Left lung (tissue), 10 donors: ENCODE measurements around the gene MMP27. TPM values are rescaled to one million over a fixed set of nuclear protein-coding genes. Genes with fewer than 3 reads are reported as not detected.

Experiments
- ATAC-seq: fragments of 200-7000 bp; cut with Tn5 transposase; one replicate; pipeline ENCODE4 v1.9.1; 2020; ENCODE audit warnings: moderate library complexity
- DNase-seq, 4 donors: peaks; one replicate each; pipeline ENCODE4 v3.0.0-alpha.2; 2013 to 2020
- H3K27ac ChIP-seq, 2 donors: fragments of 200-600 bp; sonication (generic) in 1 of 2; one replicate each; pipeline versions ENCODE4 v1.5.0 to v1.8.0; 2020 to 2021
- H3K27me3 ChIP-seq, 2 donors: fragments of 200-600 bp; sonication (generic) in 1 of 2; one replicate each; pipeline versions ENCODE4 v1.5.0 to v1.8.0; 2020 to 2021
- H3K36me3 ChIP-seq, 2 donors: fragments of 200-600 bp; sonication (generic) in 1 of 2; one replicate each; pipeline versions ENCODE4 v1.5.0 to v1.8.0; 2020 to 2021
- H3K4me1 ChIP-seq, 2 donors: fragments of 200-600 bp; one replicate each; pipeline ENCODE4 v1.8.0; 2021
- H3K4me3 ChIP-seq, 2 donors: fragments of 200-600 bp; sonication (generic) in 1 of 2; one replicate each; pipeline versions ENCODE4 v1.5.0 to v1.8.0; 2020 to 2021; ENCODE audit warnings: mild to moderate bottlenecking in 1 of 2
- H3K9me3 ChIP-seq, 2 donors: fragments of 200-600 bp; sonication (generic) in 1 of 2; one replicate each; pipeline versions ENCODE4 v1.5.0 to v1.8.0; 2020 to 2021
- intact Hi-C, 2 donors: fragments of 100-400 bp; cut with DNase I; formaldehyde crosslinking; loops; one replicate each; pipeline versions ENCODE4 v1.11.2 to v1.14.2; 2022
- polyA plus RNA-seq, 6 donors: library from polyadenylated mRNA; unstranded; fragments of 120-200 nt; gene quantifications; one replicate each; pipeline ENCODE4 v1.2.1, GENCODE V29; 2013; ENCODE audit not compliant: insufficient read length in 6 of 6
- total RNA-seq, 2 donors: library from RNA; stranded (reverse); fragmentation: NEBNext Ultra II Directional; extraction: Animal tissue kit (Norgen Biotek cat#: 25700); gene quantifications; one replicate each; pipeline ENCODE4 v1.2.1, GENCODE V29; 2021
- TF ChIP-seq, protein P1 (sequence below), 2 donors: fragments of 200-600 bp; sonication (generic) in 1 of 2; IDR thresholded peaks; one replicate each; pipeline versions ENCODE4 v1.5.0 to v1.8.0; 2021; ENCODE audit warnings: antibody characterized with exemption in 2 of 2
- donor health status: DM: no; HTN: yes; CAD: no.
- donor health status: DM: no; HTN: no; CAD: no.

Gene MMP27
- total and polyA plus RNA-seq, 8 donors, result not detected

DNA sequence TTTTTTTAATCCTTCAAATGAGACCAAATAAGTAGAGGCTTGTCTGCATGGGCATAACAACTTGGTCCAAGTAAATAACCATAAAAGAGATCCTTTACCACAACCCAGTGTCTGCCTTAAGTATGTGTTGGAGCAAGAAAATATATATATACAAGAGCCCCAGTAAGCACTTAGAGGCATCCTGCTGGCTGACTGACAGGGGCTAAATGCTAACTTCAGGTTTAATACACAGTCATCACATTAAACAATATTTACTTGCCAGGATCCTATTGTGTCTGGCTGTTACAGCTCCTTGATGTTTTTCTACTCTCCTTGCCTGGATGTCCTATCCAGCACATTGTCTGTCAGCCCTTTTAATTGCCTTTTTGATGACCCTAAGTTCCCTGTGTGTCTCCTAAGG lies 43.0 kb downstream of the MMP27 start:
- Histone ChIP-seq H3K36me3 (no peaks in the 10 kb centered on the region), H3K4me3 (no peak overlapping the region), H3K4me1 (no peaks in the 10 kb centered on the region), H3K27ac (no peak overlapping the region), H3K9me3 (no peaks in the 10 kb centered on the region), H3K27me3 (no peaks in the 10 kb centered on the region)
- DNase-seq, result no peak
- TF ChIP-seq, protein P1, sequence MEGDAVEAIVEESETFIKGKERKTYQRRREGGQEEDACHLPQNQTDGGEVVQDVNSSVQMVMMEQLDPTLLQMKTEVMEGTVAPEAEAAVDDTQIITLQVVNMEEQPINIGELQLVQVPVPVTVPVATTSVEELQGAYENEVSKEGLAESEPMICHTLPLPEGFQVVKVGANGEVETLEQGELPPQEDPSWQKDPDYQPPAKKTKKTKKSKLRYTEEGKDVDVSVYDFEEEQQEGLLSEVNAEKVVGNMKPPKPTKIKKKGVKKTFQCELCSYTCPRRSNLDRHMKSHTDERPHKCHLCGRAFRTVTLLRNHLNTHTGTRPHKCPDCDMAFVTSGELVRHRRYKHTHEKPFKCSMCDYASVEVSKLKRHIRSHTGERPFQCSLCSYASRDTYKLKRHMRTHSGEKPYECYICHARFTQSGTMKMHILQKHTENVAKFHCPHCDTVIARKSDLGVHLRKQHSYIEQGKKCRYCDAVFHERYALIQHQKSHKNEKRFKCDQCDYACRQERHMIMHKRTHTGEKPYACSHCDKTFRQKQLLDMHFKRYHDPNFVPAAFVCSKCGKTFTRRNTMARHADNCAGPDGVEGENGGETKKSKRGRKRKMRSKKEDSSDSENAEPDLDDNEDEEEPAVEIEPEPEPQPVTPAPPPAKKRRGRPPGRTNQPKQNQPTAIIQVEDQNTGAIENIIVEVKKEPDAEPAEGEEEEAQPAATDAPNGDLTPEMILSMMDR (IDR thresholded peaks at IDR 0.05), result no peak
- intact Hi-C loops, result no loop called here
- ATAC-seq, result no peak

DNA sequence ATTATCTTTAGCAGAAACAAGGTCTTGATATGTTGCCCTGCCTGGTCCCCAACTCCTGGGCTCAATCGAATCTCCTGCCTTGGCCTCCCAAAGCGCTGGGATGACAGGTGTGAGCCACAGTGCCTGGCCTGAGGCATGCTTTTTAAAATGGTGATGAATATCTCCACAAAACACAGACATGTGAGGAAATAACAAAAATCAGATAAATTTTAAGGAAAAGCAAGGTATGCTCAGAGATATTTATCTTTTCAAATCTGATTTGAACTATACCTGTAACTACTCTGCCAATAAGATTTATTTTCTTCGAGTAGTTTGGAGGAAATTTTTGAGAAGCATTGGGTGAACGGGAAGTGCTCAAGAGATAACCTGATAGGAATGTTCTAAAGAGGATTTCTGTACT lies 44.5 kb downstream of the MMP27 start:
- no peaks in the 10 kb centered on the region for H3K27me3 ChIP-seq
- H3K27ac ChIP-seq, result no peak overlapping the region
- no peak overlapping the region for H3K4me3 ChIP-seq
- ATAC-seq (no peak), DNase-seq (no peak)
- H3K9me3 ChIP-seq, result no peaks in the 10 kb centered on the region
- intact Hi-C loops, result no loop called here
- TF ChIP-seq, protein P1 (IDR thresholded peaks at IDR 0.05), result no peak
- no peaks in the 10 kb centered on the region for H3K4me1 ChIP-seq
- H3K36me3 ChIP-seq, result no peaks in the 10 kb centered on the region

DNA sequence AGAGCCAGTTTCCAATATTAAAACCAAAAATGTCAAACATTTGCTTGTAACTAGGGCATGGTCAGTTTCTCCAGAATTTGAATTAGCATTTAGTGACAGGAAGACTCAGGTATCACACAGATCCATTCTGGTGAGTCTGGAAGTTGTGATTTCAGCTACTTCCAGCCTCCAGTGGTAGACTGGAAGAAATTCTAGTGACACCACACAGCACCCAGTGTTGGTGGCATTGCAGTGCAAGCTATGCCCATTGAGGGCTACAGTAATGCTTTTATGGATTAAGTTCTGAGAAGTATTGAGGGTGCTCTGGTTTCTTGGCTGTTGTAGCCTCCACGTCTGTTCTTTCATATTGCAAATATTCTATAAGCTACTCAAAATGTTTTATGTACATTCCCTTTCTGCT lies 49.0 kb downstream of the MMP27 start:
- TF ChIP-seq, protein P1 (IDR thresholded peaks at IDR 0.05), result no peak
- H3K36me3 ChIP-seq, result no peaks in the 10 kb centered on the region
- H3K4me3 ChIP-seq, result no peak overlapping the region
- H3K4me1 ChIP-seq, result no peaks in the 10 kb centered on the region
- intact Hi-C loops, result no loop called here
- DNase-seq (no peak), ATAC-seq (no peak)
- no peaks in the 10 kb centered on the region for H3K27me3 ChIP-seq
- no peak overlapping the region for H3K27ac ChIP-seq
- no peaks in the 10 kb centered on the region for H3K9me3 ChIP-seq

DNA sequence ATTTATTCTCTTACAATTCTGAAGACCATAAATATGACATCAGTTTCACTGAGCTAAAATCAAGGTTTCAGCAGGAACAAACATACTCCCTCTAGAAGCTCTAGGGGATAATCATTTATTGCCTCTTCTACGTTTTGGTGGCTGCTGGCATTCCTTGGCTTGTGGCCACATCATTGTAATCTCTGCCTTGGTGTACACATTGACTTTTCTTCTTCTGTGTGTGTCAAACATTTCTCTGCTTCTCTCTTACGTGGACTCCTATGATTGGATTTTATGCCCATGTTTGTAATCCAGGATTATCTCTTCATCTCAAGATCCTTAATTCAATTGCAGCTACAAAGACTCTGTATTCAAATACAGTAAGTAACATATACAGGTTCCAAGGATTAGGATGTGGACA lies 50.0 kb downstream of the MMP27 start:
- no peaks in the 10 kb centered on the region for H3K36me3 ChIP-seq
- H3K4me1 ChIP-seq, result no peaks in the 10 kb centered on the region
- TF ChIP-seq, protein P1 (IDR thresholded peaks at IDR 0.05), result no peak
- no peaks in the 10 kb centered on the region for H3K9me3 ChIP-seq
- intact Hi-C loops, result no loop called here
- ATAC-seq (no peak), DNase-seq (no peak)
- no peak overlapping the region for H3K27ac ChIP-seq
- no peaks in the 10 kb centered on the region for H3K27me3 ChIP-seq
- H3K4me3 ChIP-seq, result no peak overlapping the region

DNA sequence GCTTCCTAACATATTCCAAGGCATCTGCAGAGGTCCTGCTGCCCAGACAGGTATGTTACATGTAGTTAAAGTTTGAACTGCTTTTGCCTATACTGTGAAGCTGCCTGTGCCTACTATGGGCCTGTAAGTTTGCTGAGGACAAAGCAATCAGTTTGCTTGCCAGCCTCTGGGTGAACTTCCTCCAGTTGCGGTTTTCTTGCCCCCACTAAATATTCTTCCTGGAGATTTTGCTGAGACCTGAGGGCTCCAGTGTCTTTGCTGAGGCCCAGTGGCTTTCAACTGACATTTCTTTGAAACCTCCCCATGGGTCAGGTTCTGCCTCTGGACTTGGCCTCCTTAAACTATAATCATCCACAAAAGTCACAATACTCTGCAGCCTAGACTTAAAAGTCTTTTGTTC lies 50.8 kb downstream of the MMP27 start:
- intact Hi-C loops, result no loop called here
- TF ChIP-seq, protein P1 (IDR thresholded peaks at IDR 0.05), result no peak

More for the DNA sequence above, 50.8 kb downstream of the MMP27 start:
- Histone ChIP-seq H3K9me3 (no peaks in the 10 kb centered on the region), H3K36me3 (no peaks in the 10 kb centered on the region), H3K27ac (no peak overlapping the region), H3K27me3 (no peaks in the 10 kb centered on the region), H3K4me1 (no peaks in the 10 kb centered on the region), H3K4me3 (no peak overlapping the region)
- no peak for DNase-seq
- ATAC-seq, result no peak
